ENCODE results near the gene CRYBG3.

- TF ChIP-seq CTCF (IDR thresholded peaks at IDR 0.05; ENCODE audit: low read depth, low read length, missing input control) (no peak), TAF1 (conservative IDR thresholded peaks at IDR 0.05) (no peak), RAD21 (IDR thresholded peaks at IDR 0.05) (no peak), ATF3 (IDR thresholded peaks at IDR 0.05) (no peak), MAX (IDR thresholded peaks at IDR 0.05) (no peak)
Observed at GRCh38 chr3:97863775-97864174, 42.0 kb downstream of the CRYBG3 start.
